Adrenal gland (tissue), 12 donors: ENCODE results near the gene OR10J5. TPM values are rescaled to one million over a fixed set of nuclear protein-coding genes. Genes with fewer than 3 reads are reported as not detected.

Experiments used
- DNase-seq, 7 donors: peaks; one replicate each; pipeline ENCODE4 v3.0.0-alpha.2; 2019 to 2020
- H3K27ac ChIP-seq, 5 donors: fragments of 200-600 bp; sonication (generic) in 4 of 5; 1 replicate in 3 of 5; 2 replicates in 2 of 5; pipeline versions ENCODE4 v1.5.1 to v1.8.0; 2016 to 2020; ENCODE audit warnings: mild to moderate bottlenecking in 1 of 5
- H3K27me3 ChIP-seq: fragments of 200-600 bp; 2 replicates; pipeline ENCODE4 v1.8.0; 2021
- H3K36me3 ChIP-seq, 2 donors: fragments of 200-600 bp; replicated peaks in 1 of 2; 1 replicate in 1 of 2; 2 replicates in 1 of 2; pipeline versions ENCODE4 v1.5.1 to v1.8.0; 2018 to 2022
- H3K4me1 ChIP-seq, 2 donors: fragments of 200-600 bp; replicated peaks in 1 of 2; 1 replicate in 1 of 2; 2 replicates in 1 of 2; pipeline versions ENCODE4 v1.5.1 to v1.8.0; 2018 to 2021
- H3K4me3 ChIP-seq, 4 donors: fragments of 200-600 bp; sonication (generic) in 3 of 4; one replicate each; pipeline ENCODE4 v1.5.1; 2016 to 2018
- H3K9me3 ChIP-seq, 3 donors: fragments of 200-600 bp; sonication (generic) in 1 of 3; replicated peaks in 1 of 3; 1 replicate in 2 of 3; 2 replicates in 1 of 3; pipeline versions ENCODE4 v1.5.1 to v1.8.0; 2016 to 2021
- CTCF ChIP-seq, 6 experiments: fragments of 450-650 bp in 4 of 6; fragments of 200-600 bp in 2 of 6; sonication (generic) in 1 of 6; IDR thresholded peaks; 1 replicate in 5 of 6; 2 replicates in 1 of 6; pipeline versions ENCODE4 v1.5.1 to v1.8.0; 2016 to 2021; ENCODE audit warnings: antibody characterized with exemption in 6 of 6, mild to moderate bottlenecking in 2 of 6, moderate library complexity in 1 of 6
- POLR2A ChIP-seq, 2 donors: fragments of 450-650 bp; IDR thresholded peaks; one replicate each; pipeline ENCODE4 v1.6.1; 2017; ENCODE audit warnings: antibody characterized with exemption in 2 of 2, mild to moderate bottlenecking in 2 of 2, moderate library complexity in 1 of 2
- WGBS, 4 donors: extraction: QIAGEN DNeasy Blood & Tissue Kit in 2 of 4; methylation state at CpG; one replicate each; pipeline versions ENCODE4 v1.1.5 to v1.1.7; 2013 to 2017; 5-methylcytosine and 5-hydroxymethylcytosine counted together
- intact Hi-C, 2 donors: fragments of 100-400 bp; cut with DNase I; formaldehyde crosslinking; loops; one replicate each; pipeline versions ENCODE4 v1.14.1 to v1.15.0; 2022 to 2023
- polyA plus RNA-seq, 3 donors: library from polyadenylated mRNA; stranded (reverse); fragments of 200-250 nt in 2 of 3; fragments of 350-450 nt in 1 of 3; fragmentation: Illumina TruSeq in 1 of 3; extraction: RNeasy Lipid Tissue Mini Kit (QIAGEN cat#74804) in 1 of 3; gene quantifications; one replicate each; pipeline ENCODE4 v1.2.3, GENCODE V29; 2013 to 2014
- total RNA-seq, 9 donors: library from RNA; depleted of rRNA in 4 of 9; stranded (reverse); fragments of >200 nt in 4 of 9; fragments of 120-200 nt in 1 of 9; fragmentation: NEBNext Ultra II Directional in 1 of 9; extraction: Animal tissue kit (Norgen Biotek cat#: 25700) in 1 of 9; gene quantifications; one replicate each; pipeline versions ENCODE4 v1.1.0 to v1.2.4, GENCODE V29; 2013 to 2023
- donor health status: healthy with polysubstance abuse.
- donor health status: Bipolar disorder and iron deficiency.
- donor health status: DM: yes; HTN: yes; CAD: no.
- donor health status: DM: no; HTN: no; CAD: no.
- donor health status: DM: no; HTN: no; CAD: no.
- donor health status: DM: yes; HTN: yes; CAD: no.

Gene OR10J5
- total and polyA plus RNA-seq, 12 donors: not detected

GRCh38 chr1:159577446-159577845, 41.6 kb upstream of the OR10J5 start:
- H3K4me1 ChIP-seq: no peaks in the 10 kb centered on the region
- TF ChIP-seq POLR2A (IDR thresholded peaks at IDR 0.05): no peak
- TF ChIP-seq CTCF (IDR thresholded peaks at IDR 0.05): no peak
- 77 to 87% (median 85%) methylated on average over 3 of the region's 3 CpGs for WGBS, 4 donors
- no peak overlapping the region for H3K27ac ChIP-seq
- H3K27me3 ChIP-seq: no peaks in the 10 kb centered on the region
- no peaks in the 10 kb centered on the region for H3K36me3 ChIP-seq
- intact Hi-C loops: no loop called here
- DNase-seq: no peak
- H3K9me3 ChIP-seq: no peaks in the 10 kb centered on the region
- H3K4me3 ChIP-seq: no peak overlapping the region

GRCh38 chr1:159562680-159563079, 26.9 kb upstream of the OR10J5 start:
- DNase-seq: no peak
- TF ChIP-seq CTCF (IDR thresholded peaks at IDR 0.05): no peak
- no peak for TF ChIP-seq POLR2A (IDR thresholded peaks at IDR 0.05)
- no peaks in the 10 kb centered on the region for H3K36me3 ChIP-seq
- intact Hi-C loops: no loop called here
- no peaks in the 10 kb centered on the region for H3K4me1 ChIP-seq
- WGBS, 4 donors: 42 to 55% (median 43%) methylated on average over 1 of the region's 1 CpG
- no peak overlapping the region for H3K27ac ChIP-seq
- H3K9me3 ChIP-seq: no peaks in the 10 kb centered on the region
- no peaks in the 10 kb centered on the region for H3K27me3 ChIP-seq
- no peak overlapping the region for H3K4me3 ChIP-seq

GRCh38 chr1:159561497-159561896, 25.7 kb upstream of the OR10J5 start:
- intact Hi-C loops: no loop called here
- no peaks in the 10 kb centered on the region for H3K9me3 ChIP-seq
- H3K27ac ChIP-seq: no peak overlapping the region
- no peaks in the 10 kb centered on the region for H3K4me1 ChIP-seq
- no peaks in the 10 kb centered on the region for H3K27me3 ChIP-seq
- DNase-seq: no peak
- TF ChIP-seq POLR2A (IDR thresholded peaks at IDR 0.05) (no peak), CTCF (IDR thresholded peaks at IDR 0.05) (no peak)
- no peaks in the 10 kb centered on the region for H3K36me3 ChIP-seq
- H3K4me3 ChIP-seq: no peak overlapping the region

- H3K4me3 ChIP-seq: no peak overlapping the region
- no peak overlapping the region for H3K27ac ChIP-seq
- no peak for DNase-seq
- no peaks in the 10 kb centered on the region for H3K4me1 ChIP-seq
- no peaks in the 10 kb centered on the region for H3K36me3 ChIP-seq
- no peak for TF ChIP-seq CTCF (IDR thresholded peaks at IDR 0.05)
- TF ChIP-seq POLR2A (IDR thresholded peaks at IDR 0.05): no peak
- no peaks in the 10 kb centered on the region for H3K27me3 ChIP-seq
- H3K9me3 ChIP-seq: no peaks in the 10 kb centered on the region
- 55 to 79% (median 63%) methylated on average over 2 of the region's 2 CpGs for WGBS, 4 donors
- intact Hi-C loops: no loop called here
These were observed 24.8 kb upstream of the OR10J5 start for GRCh38 chr1:159560599-159560998.
